ENCODE data around the gene AIFM3.

DNA sequence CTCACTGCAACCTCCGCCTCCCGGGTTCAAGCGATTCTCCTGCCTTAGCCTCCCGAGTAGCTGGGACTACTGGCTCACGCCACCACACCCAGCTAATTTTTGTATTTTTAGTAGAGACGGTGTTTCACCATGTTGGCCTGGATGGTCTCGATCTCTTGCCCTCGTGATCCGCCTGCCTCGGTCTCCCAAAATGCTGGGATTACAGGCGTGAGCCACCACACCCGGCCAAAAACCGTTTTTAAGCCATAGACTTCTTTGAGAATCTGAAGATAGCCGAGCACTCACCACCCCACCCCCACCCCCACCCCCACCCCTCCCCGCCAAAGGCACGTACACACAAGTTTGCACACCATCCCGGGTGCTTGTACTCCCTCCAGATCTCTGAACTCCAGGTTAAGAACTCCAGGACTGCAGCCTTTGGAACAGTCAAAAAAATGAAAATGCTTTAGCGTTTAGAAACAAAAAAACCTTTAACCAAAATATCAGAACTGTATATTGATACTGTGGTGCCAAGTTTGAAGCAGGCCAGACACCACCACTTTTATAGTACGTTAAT is 48.3 kb upstream of the AIFM3 start:
- TF ChIP-seq ZNF569 (CRISPR knock-in tag; IDR thresholded peaks at IDR 0.05; ENCODE audit: borderline replicate concordance) = no peak
- no peak for TF ChIP-seq EP300 (IDR thresholded peaks at IDR 0.05; ENCODE audit: low read depth in 2 of 2, low read length in 2 of 2)
- TF ChIP-seq EP300 (CRISPR knock-in tag; IDR thresholded peaks at IDR 0.05; ENCODE audit: borderline replicate concordance) = no peak
